ENCODE data around the gene MTA1.
A peak's percentile ranks its signal among the peaks of the same experiment; 100 is the strongest.

MTA1 gene

DNA sequence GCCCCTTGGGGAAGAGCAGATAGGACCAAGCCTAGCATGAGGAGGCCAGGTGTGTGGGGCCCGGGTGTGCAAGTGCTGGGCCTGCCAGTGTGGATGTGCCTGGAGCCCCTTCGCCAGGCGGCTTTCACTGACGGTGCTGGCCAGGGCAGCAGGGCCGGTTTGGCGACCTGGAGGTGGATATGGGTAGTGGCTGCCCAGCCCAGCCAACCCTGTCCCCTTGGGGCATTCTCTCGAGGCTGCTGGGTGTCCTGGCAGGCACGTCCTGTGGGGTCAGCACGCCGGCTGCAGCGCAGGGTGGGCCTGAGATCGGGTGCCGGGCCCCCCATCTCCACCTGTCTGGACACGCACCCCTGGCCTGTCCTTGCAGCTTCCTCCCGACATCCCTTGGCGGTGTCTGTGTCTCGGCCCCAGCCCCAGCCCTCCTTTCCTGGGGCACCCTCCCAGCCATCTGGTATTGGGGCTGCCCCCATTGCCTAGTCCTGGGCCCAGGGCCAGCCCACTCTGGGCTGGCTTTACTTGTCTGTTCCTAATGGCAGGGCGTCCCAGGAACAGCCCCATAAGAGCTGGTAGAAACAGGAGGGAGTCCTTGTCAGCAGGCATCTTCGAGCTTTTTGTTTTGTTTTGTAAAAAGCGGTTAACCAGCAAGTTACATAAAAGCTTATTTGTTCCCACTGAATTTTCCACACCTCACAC, 47.8 kb downstream of the MTA1 start:
- DNase-seq = no peak

DNA sequence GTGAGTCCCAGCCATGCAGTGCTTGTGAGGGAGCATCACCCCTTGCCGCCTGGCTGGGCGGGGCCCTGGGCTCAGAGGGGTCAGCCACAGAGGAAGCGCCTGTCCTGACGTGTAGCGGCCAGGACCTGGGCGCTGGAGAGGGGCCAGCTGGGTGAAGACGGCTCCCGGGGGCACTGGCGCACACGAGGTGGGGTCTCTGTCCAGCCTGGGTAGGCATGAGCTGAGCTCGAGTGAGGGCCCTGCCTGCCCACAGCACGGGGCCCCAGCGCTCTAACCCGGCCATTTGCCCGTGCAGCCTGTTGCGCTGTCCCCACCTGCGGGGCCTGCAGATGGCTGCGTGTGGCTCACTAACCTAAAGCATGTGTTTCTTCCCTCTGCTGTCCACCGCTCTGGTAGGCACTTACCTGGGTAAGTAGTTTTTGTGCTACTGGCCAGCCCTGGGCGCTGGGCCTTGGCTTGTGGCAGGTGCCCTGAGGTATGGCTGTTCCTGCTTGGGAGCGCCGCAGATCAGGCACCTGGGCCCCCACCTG, 48.4 kb downstream of the MTA1 start:
- no peak for DNase-seq

DNA sequence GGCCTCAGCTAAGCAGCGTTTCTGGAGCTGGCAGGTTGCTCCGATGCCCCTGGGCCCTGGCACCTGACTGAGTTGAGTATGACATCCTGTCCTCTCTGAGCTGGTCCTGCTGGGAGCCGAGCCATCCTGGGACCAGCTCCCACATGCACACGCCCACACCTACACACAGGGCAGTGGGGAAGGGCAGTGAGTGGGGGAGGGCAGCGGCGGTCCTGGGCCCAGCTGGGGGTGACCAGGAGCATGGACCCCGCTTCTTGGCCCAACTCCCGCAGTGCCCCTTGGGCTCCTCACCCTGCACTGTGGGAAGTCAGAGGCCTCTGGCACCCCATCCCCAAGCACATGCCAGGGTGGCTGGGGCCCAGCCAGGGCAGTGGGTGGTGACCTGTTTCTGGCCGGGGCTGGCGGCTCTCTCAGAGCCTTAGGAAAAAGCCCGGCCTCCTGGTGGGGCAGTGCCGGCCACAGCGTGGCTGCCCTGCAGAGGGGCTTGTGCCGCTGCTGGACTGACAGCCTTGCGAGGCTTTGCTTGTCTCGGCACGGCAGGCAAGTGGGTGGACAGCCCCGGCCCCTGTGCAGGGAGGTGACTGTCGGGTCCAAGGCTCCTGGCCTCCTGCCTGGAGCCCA, 49.1 kb downstream of the MTA1 start:
- no peak for DNase-seq

DNA sequence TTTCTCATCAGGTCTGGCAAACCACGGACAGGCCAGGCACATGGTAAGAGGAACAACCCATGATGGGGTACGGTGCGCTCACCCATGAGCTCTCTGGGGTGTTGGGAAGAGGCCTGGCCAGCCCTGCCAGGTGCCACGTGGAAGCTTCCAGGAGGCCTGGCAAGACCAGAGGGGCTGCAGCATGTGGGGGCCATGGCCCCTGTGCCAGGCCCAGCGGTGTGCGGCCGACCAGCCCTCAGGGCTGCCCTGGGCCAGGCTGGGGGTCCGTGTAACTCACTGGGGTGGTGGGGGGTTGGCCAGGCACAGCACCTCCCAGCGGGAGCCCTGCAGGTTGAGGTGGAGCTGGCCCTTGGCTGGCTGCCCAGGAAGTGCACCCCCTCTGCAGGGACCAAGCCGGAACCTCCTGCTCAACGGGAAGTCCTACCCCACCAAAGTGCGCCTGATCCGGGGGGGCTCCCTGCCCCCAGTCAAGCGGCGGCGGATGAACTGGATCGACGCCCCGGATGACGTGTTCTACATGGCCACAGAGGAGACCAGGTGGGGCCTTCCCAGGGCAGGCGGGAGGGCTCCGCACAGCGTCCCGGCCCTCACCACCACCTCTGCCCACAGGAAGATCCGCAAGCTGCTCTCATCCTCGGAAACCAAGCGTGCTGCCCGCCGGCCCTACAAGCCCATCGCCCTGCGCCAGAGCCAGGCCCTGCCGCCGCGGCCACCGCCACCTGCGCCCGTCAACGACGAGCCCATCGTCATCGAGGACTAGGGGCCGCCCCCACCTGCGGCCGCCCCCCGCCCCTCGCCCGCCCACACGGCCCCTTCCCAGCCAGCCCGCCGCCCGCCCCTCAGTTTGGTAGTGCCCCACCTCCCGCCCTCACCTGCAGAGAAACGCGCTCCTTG, 50.1 kb downstream of the MTA1 start:
- DNase-seq = no peak

DNA sequence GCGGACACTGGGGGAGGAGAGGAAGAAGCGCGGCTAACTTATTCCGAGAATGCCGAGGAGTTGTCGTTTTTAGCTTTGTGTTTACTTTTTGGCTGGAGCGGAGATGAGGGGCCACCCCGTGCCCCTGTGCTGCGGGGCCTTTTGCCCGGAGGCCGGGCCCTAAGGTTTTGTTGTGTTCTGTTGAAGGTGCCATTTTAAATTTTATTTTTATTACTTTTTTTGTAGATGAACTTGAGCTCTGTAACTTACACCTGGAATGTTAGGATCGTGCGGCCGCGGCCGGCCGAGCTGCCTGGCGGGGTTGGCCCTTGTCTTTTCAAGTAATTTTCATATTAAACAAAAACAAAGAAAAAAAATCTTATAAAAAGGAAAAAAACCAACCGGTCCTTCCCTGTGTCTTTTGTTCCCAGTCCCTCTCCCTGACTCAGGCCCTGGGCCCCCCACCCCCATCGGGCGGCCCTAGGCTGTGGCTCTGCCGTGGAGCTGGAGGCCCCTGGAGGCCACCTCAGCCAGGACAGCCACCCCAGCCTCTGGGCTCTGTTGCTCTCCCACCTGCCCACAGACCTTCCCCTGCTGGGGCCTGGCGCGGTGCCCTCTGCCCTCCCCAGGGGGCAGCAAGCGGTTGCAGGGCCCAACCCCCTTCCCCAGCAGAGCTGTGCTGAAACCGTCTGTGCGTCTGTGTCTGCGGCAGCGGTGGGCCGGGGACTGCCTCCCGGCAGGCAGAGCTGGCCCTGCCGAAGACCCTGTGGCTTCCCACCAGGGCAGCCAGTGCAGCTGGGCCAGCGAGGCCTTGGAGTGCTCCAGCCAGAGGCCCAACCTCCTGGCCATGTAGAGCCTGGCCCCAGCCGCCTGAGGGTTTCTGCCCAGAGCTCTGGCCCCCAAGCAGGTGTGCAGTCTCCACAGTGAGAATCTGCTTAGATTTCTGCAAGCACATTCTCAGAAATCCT, 51.0 kb downstream of the MTA1 start:
- peak; percentile 86 for DNase-seq

DNA sequence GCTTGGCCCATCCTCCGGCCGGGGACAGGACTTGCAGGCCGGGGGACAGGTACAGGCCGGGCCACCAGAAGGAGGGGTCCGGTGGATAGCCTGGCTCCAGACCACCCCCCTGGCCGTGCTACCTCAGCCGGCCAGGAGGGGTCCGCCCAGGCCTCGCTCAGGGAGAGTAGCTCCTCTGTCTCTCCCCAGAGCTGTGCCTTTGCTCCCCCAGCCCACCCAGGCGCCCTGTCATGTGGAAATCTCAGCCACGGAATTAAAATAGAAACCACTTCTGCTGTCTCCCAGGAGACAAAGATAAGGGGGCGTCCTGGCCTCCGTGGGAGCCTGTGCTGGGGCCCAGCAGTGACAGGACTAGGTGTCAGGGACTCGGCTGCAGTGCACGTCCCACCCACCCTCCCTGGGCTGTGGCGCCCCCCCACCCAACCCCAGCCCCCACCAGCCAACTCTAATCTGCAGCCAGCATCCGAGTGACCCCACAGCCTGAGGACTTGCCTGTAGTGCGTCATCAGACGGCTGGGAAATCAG, 51.7 kb downstream of the MTA1 start:
- DNase-seq = no peak

DNA sequence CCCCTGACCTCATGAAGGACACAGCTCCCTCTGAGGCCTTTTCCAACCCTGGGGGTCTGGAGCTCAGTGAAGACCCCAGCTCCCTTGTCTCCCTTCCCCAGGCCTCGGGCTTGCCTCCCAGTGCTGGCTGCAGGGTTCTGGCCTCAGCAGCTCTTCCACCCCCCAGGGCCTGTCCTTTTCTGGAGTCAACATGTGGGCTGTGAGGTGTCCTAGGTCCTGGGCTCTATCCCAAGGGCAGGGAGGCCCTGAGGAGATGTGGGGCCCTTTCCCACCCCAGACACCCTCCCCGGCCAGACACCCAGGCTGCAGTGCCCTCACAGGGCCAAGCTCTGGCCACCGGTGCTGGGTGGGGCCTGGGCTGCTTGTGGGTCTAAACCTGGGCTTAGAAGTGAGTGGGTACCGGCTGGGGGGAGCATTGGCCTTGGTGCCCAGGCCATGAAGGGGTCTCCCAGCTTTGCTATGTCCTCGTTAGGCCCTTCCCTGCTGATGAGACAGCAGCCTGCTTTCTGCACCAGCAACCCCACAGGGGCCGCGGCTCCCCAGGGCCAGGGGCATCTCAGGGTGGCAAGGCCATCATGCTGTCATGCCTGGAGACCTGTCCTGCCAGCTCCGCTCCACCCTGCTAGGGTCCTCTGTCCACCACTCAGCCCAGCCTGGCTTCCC, 52.3 kb downstream of the MTA1 start:
- no peak for DNase-seq

DNA sequence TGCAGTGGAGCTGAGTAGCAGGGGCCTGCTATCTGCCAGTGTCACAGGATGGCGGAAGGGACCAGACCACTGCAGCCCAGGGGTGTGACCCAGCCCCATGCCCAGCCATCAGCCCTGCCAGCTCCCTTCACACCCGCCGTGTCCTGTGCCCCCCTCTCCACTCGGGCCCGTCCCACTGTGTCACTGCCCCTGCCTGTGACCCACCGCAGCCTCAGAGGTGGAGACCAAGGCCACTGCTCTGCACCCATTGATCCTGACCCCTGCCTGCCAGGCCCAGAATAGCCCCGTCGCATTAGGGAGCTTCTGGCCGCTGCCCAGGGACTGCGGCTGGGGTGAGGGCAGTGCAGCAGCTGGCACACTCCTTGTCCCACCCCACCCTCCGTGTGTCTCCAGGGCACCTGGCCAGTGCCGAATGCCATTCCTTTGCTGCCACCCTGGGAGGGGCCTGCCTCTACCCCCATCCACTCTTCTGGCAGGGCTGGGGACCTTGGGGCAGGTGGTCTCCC, 52.9 kb downstream of the MTA1 start:
- DNase-seq = no peak

DNA sequence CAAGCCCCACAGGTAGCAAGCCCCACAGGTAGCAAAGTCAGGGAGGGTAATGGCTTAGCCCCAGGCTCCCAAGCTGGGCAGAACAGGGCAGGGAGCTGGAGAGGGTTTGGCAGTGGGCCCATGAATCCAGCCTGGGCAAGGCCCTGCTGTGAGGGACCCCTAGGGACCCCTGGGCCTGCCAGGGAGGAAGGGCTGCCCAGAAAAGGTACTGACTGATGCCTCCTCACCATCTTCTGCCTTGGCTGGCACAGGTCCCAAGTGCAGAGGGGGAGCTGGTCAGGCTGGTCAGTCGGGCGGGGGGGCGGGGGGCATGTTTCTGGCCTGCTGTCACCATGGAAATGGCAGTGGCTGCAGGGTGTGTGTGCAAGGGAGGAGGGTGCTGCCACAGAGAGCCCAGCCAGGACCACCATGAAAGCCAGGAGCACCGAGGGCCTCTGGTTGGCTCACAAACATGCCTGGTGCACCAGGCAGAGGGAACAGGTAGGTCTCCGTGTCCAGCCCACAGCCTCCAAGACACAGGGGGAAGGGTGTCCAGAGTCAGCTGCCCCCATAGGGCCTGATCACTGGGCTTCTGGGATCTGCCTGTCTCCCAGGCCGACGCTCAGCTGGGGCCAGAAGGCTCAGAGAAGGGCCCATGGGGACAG, 53.5 kb downstream of the MTA1 start:
- DNase-seq = peak; percentile 60

DNA sequence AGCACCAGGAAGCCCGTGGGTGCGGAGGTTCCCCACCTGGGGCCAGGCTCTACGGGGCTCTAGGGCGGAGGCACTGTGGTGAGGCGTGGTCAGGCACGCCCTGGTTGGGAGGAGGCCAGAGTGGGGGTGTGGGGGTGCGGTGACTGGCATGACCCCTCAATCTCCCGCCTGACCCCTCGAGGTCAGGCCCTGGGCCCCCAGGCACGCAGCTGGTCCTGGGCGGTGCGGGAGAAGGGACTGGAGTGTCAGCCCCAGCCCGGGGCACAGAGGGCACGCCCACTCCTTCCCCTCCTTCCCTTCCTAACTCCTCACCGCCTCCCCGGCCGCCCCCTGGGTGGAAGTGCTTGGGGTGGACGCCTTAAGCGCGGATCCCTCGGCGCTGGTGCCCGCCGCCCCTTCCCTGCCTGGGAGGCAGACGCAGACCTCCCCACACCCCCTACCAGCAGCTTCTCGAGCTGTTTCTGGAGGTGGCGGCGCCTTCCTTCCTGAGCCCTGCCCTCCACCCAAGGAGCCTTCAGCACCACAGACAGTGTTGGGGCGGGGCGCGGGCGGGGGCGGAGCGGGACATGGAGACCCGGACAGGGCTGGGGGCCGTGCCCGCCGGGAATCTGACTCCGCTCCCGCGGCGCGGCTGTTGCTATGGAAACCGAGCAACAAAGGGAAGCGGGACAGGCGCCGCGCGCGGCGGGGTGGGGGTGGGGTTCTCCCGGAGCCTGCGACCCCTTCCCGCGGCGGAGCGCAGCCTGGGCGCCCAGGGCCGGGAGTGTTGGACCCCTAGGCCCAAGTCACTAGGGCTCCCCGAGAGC, 54.3 kb downstream of the MTA1 start:
- peak; percentile 82 for DNase-seq

DNA sequence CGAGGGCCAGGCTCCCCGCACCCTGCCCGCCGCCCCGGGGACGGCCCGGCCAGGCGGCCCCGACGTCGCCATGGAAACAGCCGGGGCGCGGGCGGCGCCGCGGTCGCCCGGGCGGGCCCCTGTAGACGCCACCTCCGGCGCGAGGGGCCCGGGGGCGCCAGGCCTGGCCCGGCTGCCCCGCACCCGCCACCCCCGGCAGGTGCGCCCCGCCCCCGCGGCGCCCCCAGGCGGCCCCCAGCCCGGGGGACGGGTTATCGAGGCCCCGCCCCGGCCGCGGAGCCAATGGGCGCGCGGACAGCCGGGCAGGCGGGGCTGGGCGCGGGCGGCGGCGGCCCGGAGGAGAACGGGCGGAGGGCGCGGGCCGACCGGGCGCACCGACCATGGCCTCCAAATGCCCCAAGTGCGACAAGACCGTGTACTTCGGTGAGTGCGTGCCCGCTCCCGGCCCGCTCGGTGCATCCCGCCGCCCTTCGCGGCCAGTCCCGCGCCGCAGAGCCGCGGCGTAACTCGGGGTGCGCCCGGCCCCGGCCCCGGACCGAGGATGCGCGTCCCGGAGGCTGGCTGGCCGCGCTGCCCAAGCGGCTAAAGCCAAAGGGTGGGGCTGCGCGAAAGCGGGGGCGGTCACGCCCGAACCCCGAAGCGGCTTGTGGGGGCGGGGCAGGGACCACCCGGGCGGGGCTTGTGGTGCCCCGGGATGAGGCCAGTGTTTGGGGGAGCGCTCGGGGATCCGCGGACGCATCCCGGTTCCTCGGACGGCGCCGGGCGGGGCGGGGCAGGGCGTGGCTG, 55.0 kb downstream of the MTA1 start, which contains the start of gene CRIP2:
TSS of gene CRIP2 (plus strand) at position 339 of the 786 bp plus-strand sequence. CDS start at position 381, 42 bp downstream.
- DNase-seq = peak; percentile 58

DNA sequence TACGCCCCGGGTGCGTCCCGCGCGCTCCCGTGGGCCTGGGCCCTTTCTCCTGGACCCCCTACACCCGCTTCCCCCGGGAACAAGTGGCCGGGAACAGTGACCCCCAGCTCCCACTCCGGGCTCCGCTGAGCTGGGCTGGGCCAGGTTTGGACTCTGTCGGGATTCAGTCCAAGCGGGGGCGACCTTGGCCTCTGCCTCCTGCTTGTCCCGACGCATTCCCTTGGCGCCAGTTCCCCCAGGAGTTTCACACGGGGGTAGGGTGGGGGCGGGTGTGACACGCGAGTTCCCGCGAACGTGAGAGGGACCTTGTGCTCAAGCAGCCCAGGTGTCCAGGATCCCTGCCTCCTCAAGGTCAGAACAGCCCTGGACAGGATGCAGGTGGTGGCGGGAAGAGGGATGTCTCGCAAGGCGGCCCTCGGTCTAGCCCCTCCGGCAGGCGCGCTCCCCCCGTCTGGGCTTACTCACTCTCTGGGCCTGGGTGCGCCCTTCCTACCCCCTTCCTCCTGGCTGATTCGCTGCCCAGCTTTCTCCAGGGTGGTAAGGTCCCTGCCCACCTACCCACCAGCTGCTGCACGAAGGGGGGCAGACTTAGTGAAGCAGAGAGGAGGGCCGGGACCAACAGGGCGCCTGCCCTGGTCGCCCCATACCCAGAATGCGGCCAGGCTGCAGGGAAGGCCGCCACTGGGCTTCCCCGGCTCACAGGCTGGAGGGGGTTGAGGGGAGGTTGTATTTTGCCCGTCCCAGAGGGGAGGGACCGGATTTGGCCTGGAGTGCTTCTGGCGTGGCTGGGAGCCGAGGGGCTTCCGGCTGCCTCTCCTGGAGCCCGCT, 55.9 kb downstream of the MTA1 start:
- no peak for DNase-seq

DNA sequence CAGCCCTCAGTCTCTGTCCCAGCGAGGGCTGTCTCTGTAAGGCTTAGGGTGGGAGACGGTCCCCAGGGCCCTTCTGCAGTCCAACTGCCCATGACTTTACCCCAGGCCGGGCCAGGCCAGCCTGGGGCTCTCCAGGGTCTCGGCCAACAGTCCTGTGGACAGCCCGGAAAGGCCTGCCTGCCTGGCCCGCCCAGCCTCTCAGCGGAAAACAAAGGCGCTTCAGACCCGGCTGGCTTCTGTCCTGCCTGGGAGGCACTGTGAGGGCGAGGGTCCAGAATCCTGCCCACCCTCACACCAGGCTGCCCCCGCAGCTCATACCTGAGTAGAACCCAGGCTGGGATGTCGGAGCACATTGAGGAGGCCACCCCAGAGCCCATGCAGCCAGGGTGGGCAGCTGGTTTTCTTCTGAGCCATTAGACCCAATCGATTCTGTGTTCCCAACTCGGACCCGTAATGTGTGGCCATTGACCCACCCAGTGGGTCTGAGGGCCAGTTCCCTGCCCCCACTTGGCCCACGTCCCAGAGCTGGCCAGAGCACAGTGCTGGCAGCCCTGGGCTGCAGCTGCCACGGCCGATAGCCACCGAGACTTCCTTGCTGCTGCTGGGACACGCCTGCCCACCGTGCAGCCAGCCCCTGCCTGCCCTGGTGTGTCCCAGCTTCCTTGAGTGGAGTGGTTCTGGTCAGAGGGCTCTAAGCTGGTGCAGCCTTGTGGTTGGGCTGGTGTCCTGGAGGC, 56.6 kb downstream of the MTA1 start:
- no peak for DNase-seq

DNA sequence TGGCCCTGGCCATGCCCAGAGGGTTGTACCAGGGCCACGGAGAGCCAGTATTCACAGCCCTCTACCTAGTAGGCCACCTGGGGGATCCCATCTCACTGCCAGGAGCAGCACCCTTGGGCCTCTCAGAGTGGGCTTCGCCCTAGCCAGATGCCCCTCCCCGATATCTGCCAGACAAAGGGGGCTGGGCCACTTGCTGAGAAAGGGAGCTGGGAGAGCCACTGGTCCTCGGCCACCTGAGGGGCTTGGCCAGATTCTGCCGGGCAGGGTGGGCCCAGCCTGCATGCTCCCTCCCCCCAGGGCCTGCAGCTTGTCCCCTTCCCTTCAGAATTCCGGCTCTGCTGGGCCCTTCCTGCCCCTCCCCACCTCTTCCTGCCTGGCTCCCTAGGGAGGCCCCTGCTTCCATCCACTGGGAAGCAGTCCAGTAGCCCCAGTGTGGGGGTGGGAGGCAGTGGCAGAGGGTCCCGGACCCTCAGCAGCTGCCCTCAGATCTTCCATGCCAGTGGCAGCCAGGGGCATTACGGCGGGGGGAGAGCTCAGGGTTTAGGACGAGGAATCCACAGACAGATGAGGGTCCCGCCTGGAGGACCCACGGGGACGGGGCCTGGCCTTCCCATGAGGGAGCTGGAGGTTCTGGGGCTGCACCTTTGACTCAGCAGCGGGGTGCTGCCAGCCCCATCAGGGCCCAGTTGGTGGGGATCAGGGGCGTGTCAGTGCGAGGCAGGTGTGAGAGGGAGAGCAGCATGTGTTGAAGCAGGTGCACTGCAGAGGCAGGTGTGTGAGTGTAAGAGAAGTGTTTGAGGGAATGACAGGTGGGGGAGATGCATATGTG, 57.4 kb downstream of the MTA1 start:
- peak; percentile 52 for DNase-seq

DNA sequence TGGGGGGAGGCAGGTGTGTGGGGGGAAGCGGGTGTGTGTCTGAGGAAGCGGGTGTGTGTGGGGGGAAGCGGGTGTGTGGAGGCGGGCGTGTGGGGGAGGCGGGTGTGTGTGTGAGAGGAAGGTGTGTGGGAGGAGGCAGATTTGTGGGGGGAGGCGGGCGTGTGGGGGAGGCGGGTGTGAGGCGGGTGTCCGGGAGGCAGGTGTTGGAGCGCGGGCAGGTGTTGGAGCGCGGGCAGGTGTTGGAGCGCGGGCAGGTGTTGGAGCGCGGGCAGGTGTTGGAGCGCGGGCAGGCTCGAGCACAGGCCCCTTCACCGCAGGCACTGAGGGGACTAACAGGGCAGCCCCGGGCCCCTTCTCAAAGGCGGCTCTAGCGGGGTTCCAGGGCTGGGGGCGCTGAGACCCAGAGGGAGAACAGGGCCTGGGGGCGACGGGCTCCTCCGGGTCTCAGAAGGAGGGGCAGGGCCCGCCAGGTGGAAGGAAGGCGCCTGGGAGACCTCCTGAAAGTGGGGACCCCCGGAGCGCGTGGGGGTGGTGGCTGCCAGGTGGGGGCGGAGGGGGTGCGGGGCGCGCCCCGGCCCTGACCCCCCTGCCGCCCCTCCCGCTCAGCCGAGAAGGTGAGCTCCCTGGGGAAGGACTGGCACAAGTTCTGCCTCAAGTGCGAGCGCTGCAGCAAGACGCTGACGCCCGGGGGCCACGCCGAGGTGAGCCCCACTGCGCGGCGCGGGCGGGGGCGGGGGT, 58.2 kb downstream of the MTA1 start:
- peak; percentile 49 for DNase-seq
